ENCODE results near the gene THSD7A. TPM values are rescaled to one million over a fixed set of nuclear protein-coding genes. Genes with fewer than 3 reads are reported as not detected.
"Not testable (repeated sequence)": the region's sequence is repeated elsewhere in the genome, so short reads cannot be mapped to it uniquely, and the experiment has no call there.

The THSD7A gene
- polyA plus RNA-seq, 1 donor from 2014 or later, result 18.5 TPM

- no peaks in the 10 kb centered on the region for H4K20me1 ChIP-seq (ENCODE audit: insufficient read depth)
- H3K9me3 ChIP-seq (ENCODE audit: low read length), result no peaks in the 10 kb centered on the region
- no peak overlapping the region for H3K27ac ChIP-seq (ENCODE audit: low read length)
- no peak overlapping the region for H2AFZ ChIP-seq (ENCODE audit: low read depth, low read length)
- no peaks in the 10 kb centered on the region for H3K79me2 ChIP-seq (replicated peaks; ENCODE audit: insufficient read depth, low read length)
- no peak overlapping the region for H3K4me2 ChIP-seq (ENCODE audit: low read length)
- no peak for TF ChIP-seq EP300 (conservative IDR thresholded peaks at IDR 0.05; ENCODE audit: poor library complexity, severe bottlenecking)
- no peaks in the 10 kb centered on the region for H3F3A ChIP-seq (ENCODE audit: insufficient read depth, low read length, poor library complexity, severe bottlenecking)
- no peaks in the 10 kb centered on the region for H3K36me3 ChIP-seq (ENCODE audit: insufficient read depth, low read length)
- no peak overlapping the region for H3K9ac ChIP-seq (ENCODE audit: low read length)
- H3K4me3 ChIP-seq (ENCODE audit: low read length), result no peak overlapping the region
- no peaks in the 10 kb centered on the region for H3K27me3 ChIP-seq (ENCODE audit: insufficient read depth, low read depth, low read length)
- H3K9me2 ChIP-seq (ENCODE audit: insufficient read depth, low read length), result no peaks in the 10 kb centered on the region
Observed at GRCh38 chr7:11449316-11449715, 382.7 kb downstream of the THSD7A start.

GRCh38 chr7:11448323-11448722 is 383.7 kb downstream of the THSD7A start:
- no peak overlapping the region for H3K4me2 ChIP-seq (ENCODE audit: low read length)
- TF ChIP-seq POLR2AphosphoS5 (IDR thresholded peaks at IDR 0.05) (no peak), REST (IDR thresholded peaks at IDR 0.05; ENCODE audit: borderline replicate concordance) (no peak), TAF1 (IDR thresholded peaks at IDR 0.05; ENCODE audit: low read depth) (no peak), SMC3 (conservative IDR thresholded peaks at IDR 0.05; ENCODE audit: poor library complexity) (no peak), EP300 (conservative IDR thresholded peaks at IDR 0.05; ENCODE audit: poor library complexity, severe bottlenecking) (no peak), EZH2 (IDR thresholded peaks at IDR 0.05; ENCODE audit: borderline replicate concordance, insufficient read depth, low read length, poor library complexity, severe bottlenecking) (no peak), RAD21 (conservative IDR thresholded peaks at IDR 0.05) (no peak), CTCF (IDR thresholded peaks at IDR 0.05; ENCODE audit: poor library complexity, severe bottlenecking) (no peak), MXI1 (conservative IDR thresholded peaks at IDR 0.05; ENCODE audit: poor library complexity, severe bottlenecking) (no peak)
- H3K79me2 ChIP-seq (replicated peaks; ENCODE audit: insufficient read depth, low read length), result no peaks in the 10 kb centered on the region
- H3K9me3 ChIP-seq (ENCODE audit: low read length), result no peaks in the 10 kb centered on the region
- H4K20me1 ChIP-seq (ENCODE audit: insufficient read depth), result no peaks in the 10 kb centered on the region
- H3K27me3 ChIP-seq (ENCODE audit: insufficient read depth, low read depth, low read length), result no peaks in the 10 kb centered on the region
- H3F3A ChIP-seq (ENCODE audit: insufficient read depth, low read length, poor library complexity, severe bottlenecking), result no peaks in the 10 kb centered on the region
- H2AFZ ChIP-seq (ENCODE audit: low read depth, low read length), result no peak overlapping the region
- H3K9ac ChIP-seq (ENCODE audit: low read length), result no peak overlapping the region
- H3K9me2 ChIP-seq (ENCODE audit: insufficient read depth, low read length), result no peaks in the 10 kb centered on the region
- no peak overlapping the region for H3K27ac ChIP-seq (ENCODE audit: low read length)
- no peaks in the 10 kb centered on the region for H3K36me3 ChIP-seq (ENCODE audit: insufficient read depth, low read length)
- H3K4me3 ChIP-seq (ENCODE audit: low read length), result no peak overlapping the region

GRCh38 chr7:11447106-11447505 is 384.9 kb downstream of the THSD7A start:
- H3K4me3 ChIP-seq (ENCODE audit: low read length), result no peak overlapping the region
- H3K79me2 ChIP-seq (replicated peaks; ENCODE audit: insufficient read depth, low read length), result no peaks in the 10 kb centered on the region
- no peaks in the 10 kb centered on the region for H3K9me2 ChIP-seq (ENCODE audit: insufficient read depth, low read length)
- no peaks in the 10 kb centered on the region for H3F3A ChIP-seq (ENCODE audit: insufficient read depth, low read length, poor library complexity, severe bottlenecking)
- no peak overlapping the region for H3K27ac ChIP-seq (ENCODE audit: low read length)
- no peaks in the 10 kb centered on the region for H3K36me3 ChIP-seq (ENCODE audit: insufficient read depth, low read length)
- H3K27me3 ChIP-seq (ENCODE audit: insufficient read depth, low read depth, low read length), result no peaks in the 10 kb centered on the region
- no peak for TF ChIP-seq SMC3 (conservative IDR thresholded peaks at IDR 0.05; ENCODE audit: poor library complexity)
- no peak for TF ChIP-seq CTCF (IDR thresholded peaks at IDR 0.05; ENCODE audit: poor library complexity, severe bottlenecking)
- no peak for TF ChIP-seq RAD21 (conservative IDR thresholded peaks at IDR 0.05)
- no peak for TF ChIP-seq EP300 (conservative IDR thresholded peaks at IDR 0.05; ENCODE audit: poor library complexity, severe bottlenecking)
- no peak for TF ChIP-seq EZH2 (IDR thresholded peaks at IDR 0.05; ENCODE audit: borderline replicate concordance, insufficient read depth, low read length, poor library complexity, severe bottlenecking)
- TF ChIP-seq MXI1 (conservative IDR thresholded peaks at IDR 0.05; ENCODE audit: poor library complexity, severe bottlenecking), result no peak
- no peak for TF ChIP-seq TAF1 (IDR thresholded peaks at IDR 0.05; ENCODE audit: low read depth)
- H3K9ac ChIP-seq (ENCODE audit: low read length), result no peak overlapping the region
- H2AFZ ChIP-seq (ENCODE audit: low read depth, low read length), result no peak overlapping the region
- H4K20me1 ChIP-seq (ENCODE audit: insufficient read depth), result no peaks in the 10 kb centered on the region
- no peaks in the 10 kb centered on the region for H3K9me3 ChIP-seq (ENCODE audit: low read length)
- no peak overlapping the region for H3K4me2 ChIP-seq (ENCODE audit: low read length)

- not testable (repeated sequence) for H2AFZ ChIP-seq (ENCODE audit: low read depth, low read length); H3F3A ChIP-seq (ENCODE audit: insufficient read depth, low read length, poor library complexity, severe bottlenecking); H3K27me3 ChIP-seq (ENCODE audit: insufficient read depth, low read depth, low read length); H3K36me3 ChIP-seq (ENCODE audit: insufficient read depth, low read length); H3K9me3 ChIP-seq (ENCODE audit: low read length); H3K79me2 ChIP-seq (replicated peaks; ENCODE audit: insufficient read depth, low read length); H3K9me2 ChIP-seq (ENCODE audit: insufficient read depth, low read length); H4K20me1 ChIP-seq (ENCODE audit: insufficient read depth); H3K27ac ChIP-seq (ENCODE audit: low read length); H3K4me3 ChIP-seq (ENCODE audit: low read length); H3K9ac ChIP-seq (ENCODE audit: low read length); H3K4me2 ChIP-seq (ENCODE audit: low read length)
Observed at GRCh38 chr7:11443934-11444333, 388.1 kb downstream of the THSD7A start.
